Measurements from ENCODE around the gene C6orf132.

The C6orf132 gene

DNA sequence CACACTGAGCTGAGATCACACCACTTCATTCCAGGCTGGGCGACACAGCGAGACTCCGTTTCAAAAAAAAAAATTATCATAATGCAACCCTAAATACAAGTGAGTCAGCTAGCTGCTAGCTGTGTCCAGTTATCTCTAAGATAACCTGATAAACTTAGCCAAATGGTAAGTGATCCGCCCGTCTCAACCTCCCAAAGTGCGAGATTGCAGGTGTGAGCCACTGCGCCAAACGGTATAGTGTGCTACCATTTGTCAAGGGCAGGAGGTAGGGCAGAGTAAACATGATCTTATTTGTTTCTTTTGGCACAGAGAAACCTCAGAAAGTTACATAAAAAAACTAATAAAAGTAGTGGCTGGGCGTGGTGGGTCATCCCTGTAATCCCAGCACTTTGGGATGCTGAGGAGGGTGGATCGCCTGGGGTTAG is 4.7 kb upstream of the C6orf132 start:
- ChIA-PET CTCF (interaction anchor here (0.6 to 1.4 kb wide), 5 partner anchors 20 to 757 kb away, joined by 3 to 4 read pairs (median 3); no protein-coding TSS in a partner anchor), POLR2A (interaction anchor here (0.8 to 1.0 kb wide), 2 partner anchors 99 to 365 kb away, joined by 3 read pairs; no protein-coding TSS in a partner anchor)
- Histone ChIP-seq H3K9me3 (ENCODE audit: control insufficient read depth, insufficient read depth, low read depth, low read length) (no peaks in the 10 kb centered on the region), H3K4me1 (ENCODE audit: control insufficient read depth, insufficient read depth, low read length) (peaks cover 6% of the 10 kb centered on the region), H3K4me3 (ENCODE audit: low read depth, low read length) (no peak overlapping the region), H3K36me3 (ENCODE audit: control insufficient read depth in 2 of 2, insufficient read depth in 1 of 2, low read length in 2 of 2) (no peaks in the 10 kb centered on the region), H3K27ac (ENCODE audit: extremely low read depth, low read depth, low read length) (no peak overlapping the region)
- no peak for TF ChIP-seq ZNF549 (tag by site-specific recombination; IDR thresholded peaks at IDR 0.05)
- TF ChIP-seq ZNF777 (tag by site-specific recombination; IDR thresholded peaks at IDR 0.05; ENCODE audit: borderline replicate concordance) = no peak
- 0 out of 2 replicates have a peak, but pooled peaks have one; percentile 23 for TF ChIP-seq PRDM4 (tag by site-specific recombination; IDR thresholded peaks at IDR 0.05)
- TF ChIP-seq ZXDB (tag by site-specific recombination; IDR thresholded peaks at IDR 0.05) = peak; percentile 88
- TF ChIP-seq ZBTB49 (tag by site-specific recombination; IDR thresholded peaks at IDR 0.05; ENCODE audit: low read depth) = 0 out of 2 replicates have a peak, but pooled peaks have one; percentile 39
- no peak for TF ChIP-seq ZNF555 (tag by site-specific recombination; conservative IDR thresholded peaks at IDR 0.05)
- 0 out of 2 replicates have a peak, but pooled peaks have one; percentile 18 for TF ChIP-seq GLIS2 (tag by site-specific recombination; IDR thresholded peaks at IDR 0.05)
- no peak for TF ChIP-seq ZNF513 (tag by site-specific recombination; IDR thresholded peaks at IDR 0.05)
- TF ChIP-seq, protein P1, sequence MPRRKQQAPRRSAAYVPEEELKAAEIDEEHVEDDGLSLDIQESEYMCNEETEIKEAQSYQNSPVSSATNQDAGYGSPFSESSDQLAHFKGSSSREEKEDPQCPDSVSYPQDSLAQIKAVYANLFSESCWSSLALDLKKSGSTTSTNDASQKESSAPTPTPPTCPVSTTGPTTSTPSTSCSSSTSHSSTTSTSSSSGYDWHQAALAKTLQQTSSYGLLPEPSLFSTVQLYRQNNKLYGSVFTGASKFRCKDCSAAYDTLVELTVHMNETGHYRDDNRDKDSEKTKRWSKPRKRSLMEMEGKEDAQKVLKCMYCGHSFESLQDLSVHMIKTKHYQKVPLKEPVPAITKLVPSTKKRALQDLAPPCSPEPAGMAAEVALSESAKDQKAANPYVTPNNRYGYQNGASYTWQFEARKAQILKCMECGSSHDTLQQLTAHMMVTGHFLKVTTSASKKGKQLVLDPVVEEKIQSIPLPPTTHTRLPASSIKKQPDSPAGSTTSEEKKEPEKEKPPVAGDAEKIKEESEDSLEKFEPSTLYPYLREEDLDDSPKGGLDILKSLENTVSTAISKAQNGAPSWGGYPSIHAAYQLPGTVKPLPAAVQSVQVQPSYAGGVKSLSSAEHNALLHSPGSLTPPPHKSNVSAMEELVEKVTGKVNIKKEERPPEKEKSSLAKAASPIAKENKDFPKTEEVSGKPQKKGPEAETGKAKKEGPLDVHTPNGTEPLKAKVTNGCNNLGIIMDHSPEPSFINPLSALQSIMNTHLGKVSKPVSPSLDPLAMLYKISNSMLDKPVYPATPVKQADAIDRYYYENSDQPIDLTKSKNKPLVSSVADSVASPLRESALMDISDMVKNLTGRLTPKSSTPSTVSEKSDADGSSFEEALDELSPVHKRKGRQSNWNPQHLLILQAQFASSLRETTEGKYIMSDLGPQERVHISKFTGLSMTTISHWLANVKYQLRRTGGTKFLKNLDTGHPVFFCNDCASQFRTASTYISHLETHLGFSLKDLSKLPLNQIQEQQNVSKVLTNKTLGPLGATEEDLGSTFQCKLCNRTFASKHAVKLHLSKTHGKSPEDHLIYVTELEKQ (tag by site-specific recombination; IDR thresholded peaks at IDR 0.05; ENCODE audit: borderline replicate concordance) = no peak
- no peak for TF ChIP-seq ZNF654 (tag by site-specific recombination; IDR thresholded peaks at IDR 0.05; ENCODE audit: low read depth)
- 0 out of 2 replicates have a peak, but pooled peaks have one; percentile 24 for TF ChIP-seq ZBTB10 (tag by site-specific recombination; IDR thresholded peaks at IDR 0.05)
- TF ChIP-seq YY2 (tag by site-specific recombination; IDR thresholded peaks at IDR 0.05) = no peak
- peak; percentile 76 for TF ChIP-seq GLIS1 (tag by site-specific recombination; IDR thresholded peaks at IDR 0.05)
- TF ChIP-seq ZNF280D (tag by site-specific recombination; IDR thresholded peaks at IDR 0.05) = no peak
- TF ChIP-seq, protein P2, sequence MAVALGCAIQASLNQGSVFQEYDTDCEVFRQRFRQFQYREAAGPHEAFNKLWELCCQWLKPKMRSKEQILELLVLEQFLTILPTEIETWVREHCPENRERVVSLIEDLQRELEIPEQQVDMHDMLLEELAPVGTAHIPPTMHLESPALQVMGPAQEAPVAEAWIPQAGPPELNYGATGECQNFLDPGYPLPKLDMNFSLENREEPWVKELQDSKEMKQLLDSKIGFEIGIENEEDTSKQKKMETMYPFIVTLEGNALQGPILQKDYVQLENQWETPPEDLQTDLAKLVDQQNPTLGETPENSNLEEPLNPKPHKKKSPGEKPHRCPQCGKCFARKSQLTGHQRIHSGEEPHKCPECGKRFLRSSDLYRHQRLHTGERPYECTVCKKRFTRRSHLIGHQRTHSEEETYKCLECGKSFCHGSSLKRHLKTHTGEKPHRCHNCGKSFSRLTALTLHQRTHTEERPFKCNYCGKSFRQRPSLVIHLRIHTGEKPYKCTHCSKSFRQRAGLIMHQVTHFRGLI (tag by site-specific recombination; IDR thresholded peaks at IDR 0.05) = peak; percentile 95
- TF ChIP-seq ZNF830 (tag by site-specific recombination; IDR thresholded peaks at IDR 0.05; ENCODE audit: low read depth) = no peak
- TF ChIP-seq ZNF510 (tag by site-specific recombination; IDR thresholded peaks at IDR 0.05; ENCODE audit: insufficient replicate concordance) = no peak
